Spleen (tissue), 11 donors: ENCODE measurements around the gene EGFR. TPM values are rescaled to one million over a fixed set of nuclear protein-coding genes. Genes with fewer than 3 reads are reported as not detected.
A peak's percentile ranks its signal among the peaks of the same experiment; 100 is the strongest.

ENCODE experiments used
- DNase-seq: peaks from one replicate; pipeline ENCODE4 v3.0.0-alpha.2; 2020
- H3K27ac ChIP-seq, 8 donors: fragments of 200-600 bp; sonication (generic) in 7 of 8; 1 replicate in 4 of 8; 2 replicates in 4 of 8; pipeline versions ENCODE4 v1.5.0 to v1.8.0; 2016 to 2021; ENCODE audit warnings: inconsistent platforms in 4 of 8, mild to moderate bottlenecking in 4 of 8, moderate library complexity in 1 of 8
- H3K27me3 ChIP-seq, 7 donors: fragments of 200-600 bp; sonication (generic) in 6 of 7; replicated peaks in 1 of 7; 1 replicate in 4 of 7; 2 replicates in 3 of 7; pipeline versions ENCODE4 v1.5.0 to v1.8.0; 2016 to 2021; ENCODE audit warnings: inconsistent platforms in 3 of 7, mild to moderate bottlenecking in 1 of 7
- H3K36me3 ChIP-seq, 6 donors: fragments of 200-600 bp; sonication (generic) in 5 of 6; 1 replicate in 4 of 6; 2 replicates in 2 of 6; pipeline versions ENCODE4 v1.5.0 to v1.8.0; 2016 to 2021; ENCODE audit warnings: inconsistent platforms in 2 of 6
- H3K4me1 ChIP-seq, 6 donors: fragments of 200-600 bp; sonication (generic) in 5 of 6; 1 replicate in 3 of 6; 2 replicates in 3 of 6; pipeline versions ENCODE4 v1.5.0 to v1.8.0; 2016 to 2021; ENCODE audit warnings: inconsistent platforms in 3 of 6
- H3K4me3 ChIP-seq, 8 donors: fragments of 200-600 bp; sonication (generic) in 7 of 8; 1 replicate in 4 of 8; 2 replicates in 4 of 8; pipeline versions ENCODE4 v1.5.0 to v1.8.0; 2016 to 2021; ENCODE audit warnings: inconsistent platforms in 4 of 8, mild to moderate bottlenecking in 4 of 8, moderate library complexity in 2 of 8
- H3K9me3 ChIP-seq, 8 donors: fragments of 200-600 bp; sonication (generic) in 7 of 8; 1 replicate in 4 of 8; 2 replicates in 4 of 8; pipeline versions ENCODE4 v1.5.0 to v1.8.0; 2016 to 2021; ENCODE audit warnings: inconsistent platforms in 4 of 8
- CTCF ChIP-seq, 11 experiments: fragments of 200-600 bp in 7 of 11; fragments of 450-650 bp in 4 of 11; sonication (generic) in 4 of 11; IDR thresholded peaks in 8 of 11; conservative IDR thresholded peaks in 3 of 11; 1 replicate in 7 of 11; 2 replicates in 4 of 11; pipeline versions ENCODE4 v1.4.0 to v1.8.0; 2016 to 2021; ENCODE audit warnings: antibody characterized with exemption in 11 of 11, inconsistent platforms in 4 of 11, mild to moderate bottlenecking in 1 of 11
- POLR2A ChIP-seq, 3 donors: fragments of 450-650 bp; IDR thresholded peaks; one replicate each; pipeline ENCODE4 v1.5.1; 2017; ENCODE audit warnings: antibody characterized with exemption in 3 of 3, mild to moderate bottlenecking in 1 of 3
- POLR2AphosphoS5 ChIP-seq, 3 donors: sonication (generic); formaldehyde crosslinking; IDR thresholded peaks; one replicate each; pipeline ENCODE4 v1.5.1; 2017; ENCODE audit warnings: antibody characterized with exemption in 3 of 3
- WGBS, 5 donors: extraction: QIAGEN DNeasy Blood & Tissue Kit in 3 of 5; methylation state at CpG; one replicate each; pipeline versions ENCODE4 v1.1.5 to v1.1.7; 2013 to 2018; 5-methylcytosine and 5-hydroxymethylcytosine counted together
- intact Hi-C: fragments of 100-400 bp; cut with DNase I; formaldehyde crosslinking; loops from one replicate; pipeline ENCODE4 v1.15.0; 2023; ENCODE audit warnings: low total_unique reads
- polyA plus RNA-seq, 3 donors: library from polyadenylated mRNA; stranded (reverse); fragments of 200-250 nt; gene quantifications; one replicate each; pipeline ENCODE4 v1.2.1, GENCODE V29; 2013
- total RNA-seq, 7 donors: library from RNA; depleted of rRNA in 3 of 7; stranded (reverse); fragments of >200 nt in 3 of 7; fragmentation: NEBNext Ultra II Directional in 4 of 7; extraction: Animal tissue kit (Norgen Biotek cat#: 25700) in 4 of 7; gene quantifications; one replicate each; pipeline versions ENCODE4 v1.1.0 to v1.2.1, GENCODE V29; 2016 to 2021
- donor health status: healthy with polysubstance abuse.
- donor health status: DM: no; HTN: no; CAD: no; lungs with moderate emphysema.
- donor health status: DM: no; HTN: no; CAD: no.
- donor health status: Bipolar disorder and iron deficiency.
- donor health status: healthy.
- donor health status: DM: no; HTN: no; CAD: no.
- donor health status: DM: yes; HTN: yes; CAD: no.

Gene EGFR
- total and polyA plus RNA-seq, 10 donors = 1.1 to 35.2 (median 24.5) TPM

GRCh38 chr7:55133630-55134358 is 115.0 kb downstream of the EGFR start:
- no peak for DNase-seq
- Histone ChIP-seq H3K4me1 (peaks cover 0 to 40% (median 12%) of the 10 kb centered on the region in 6 donors), H3K4me3 (no peak overlapping the region), H3K9me3 (peaks cover 0 to 14% (median 6%) of the 10 kb centered on the region in 8 donors), H3K27me3 (peaks cover 0 to 5% (median 0%) of the 10 kb centered on the region in 7 donors), H3K36me3 (no peaks in the 10 kb centered on the region), H3K27ac (peak overlapping the region in 6 of 8 donors; percentile 7 to 73 (median 52))
- 57 to 76% (median 65%) methylated on average over 14 to 16 of the region's 16 CpGs for WGBS, 5 donors
- intact Hi-C loops = no loop called here
- no peak for TF ChIP-seq POLR2AphosphoS5 (IDR thresholded peaks at IDR 0.05)
- no peak for TF ChIP-seq CTCF (IDR thresholded peaks at IDR 0.05 in 8 of 11, conservative IDR thresholded peaks at IDR 0.05 in 3 of 11)
- TF ChIP-seq POLR2A (IDR thresholded peaks at IDR 0.05) = no peak

GRCh38 chr7:55134359-55134725 is 115.5 kb downstream of the EGFR start:
- Histone ChIP-seq H3K27ac (peak overlapping the region in 5 of 8 donors; percentile 38 to 73 (median 56)), H3K4me3 (no peak overlapping the region), H3K9me3 (peaks cover 0 to 17% (median 10%) of the 10 kb centered on the region in 8 donors), H3K36me3 (no peaks in the 10 kb centered on the region), H3K27me3 (peaks cover 0 to 5% (median 0%) of the 10 kb centered on the region in 7 donors), H3K4me1 (peaks cover 0 to 34% (median 12%) of the 10 kb centered on the region in 6 donors)
- 52 to 67% (median 60%) methylated on average over 4 of the region's 4 CpGs for WGBS, 5 donors
- TF ChIP-seq POLR2AphosphoS5 (IDR thresholded peaks at IDR 0.05) (no peak), CTCF (IDR thresholded peaks at IDR 0.05 in 8 of 11, conservative IDR thresholded peaks at IDR 0.05 in 3 of 11) (no peak), POLR2A (IDR thresholded peaks at IDR 0.05) (no peak)
- DNase-seq = no peak
- intact Hi-C loops = no loop called here

GRCh38 chr7:55134786-55135185 is 116.0 kb downstream of the EGFR start:
- Histone ChIP-seq H3K4me1 (peaks cover 0 to 31% (median 12%) of the 10 kb centered on the region in 6 donors), H3K36me3 (no peaks in the 10 kb centered on the region), H3K9me3 (peaks cover 0 to 17% (median 10%) of the 10 kb centered on the region in 8 donors), H3K27me3 (peaks cover 0 to 5% (median 0%) of the 10 kb centered on the region in 7 donors), H3K4me3 (no peak overlapping the region), H3K27ac (peak overlapping the region in 1 of 8 donors; percentile 73)
- TF ChIP-seq POLR2A (IDR thresholded peaks at IDR 0.05) (no peak), POLR2AphosphoS5 (IDR thresholded peaks at IDR 0.05) (no peak), CTCF (IDR thresholded peaks at IDR 0.05 in 8 of 11, conservative IDR thresholded peaks at IDR 0.05 in 3 of 11) (no peak)
- intact Hi-C loops = no loop called here
- 72 to 100% (median 93%) methylated on average over 2 of the region's 2 CpGs for WGBS, 5 donors
- DNase-seq = no peak

GRCh38 chr7:55135462-55135861 is 116.6 kb downstream of the EGFR start:
- H3K4me1 ChIP-seq = peaks cover 0 to 29% (median 12%) of the 10 kb centered on the region in 6 donors

More at GRCh38 chr7:55135462-55135861, 116.6 kb downstream of the EGFR start:
- Histone ChIP-seq H3K9me3 (peaks cover 0 to 17% (median 10%) of the 10 kb centered on the region in 8 donors), H3K27me3 (peaks cover 0 to 5% (median 0%) of the 10 kb centered on the region in 7 donors), H3K4me3 (no peak overlapping the region), H3K36me3 (no peaks in the 10 kb centered on the region), H3K27ac (no peak overlapping the region)
- intact Hi-C loops = no loop called here
- no peak for DNase-seq
- TF ChIP-seq POLR2A (IDR thresholded peaks at IDR 0.05) (no peak), POLR2AphosphoS5 (IDR thresholded peaks at IDR 0.05) (no peak), CTCF (IDR thresholded peaks at IDR 0.05 in 8 of 11, conservative IDR thresholded peaks at IDR 0.05 in 3 of 11) (no peak)
